H9 (cell line): ENCODE data around the gene ANTXR2. TPM values are rescaled to one million over a fixed set of nuclear protein-coding genes. Genes with fewer than 3 reads are reported as not detected.

ENCODE experiments used
- DNase-seq: peaks from one replicate; pipeline ENCODE4 v3.0.0-alpha.2; 2017
- H2AFZ ChIP-seq: one replicate; pipeline ENCODE4 v1.6.1; 2013; ENCODE audit warnings: mild to moderate bottlenecking, low read length, control low read depth, moderate library complexity
- H2AK5ac ChIP-seq: 2 replicates; pipeline ENCODE4 v1.6.1; 2013; ENCODE audit warnings: low read length, control low read depth, mixed read lengths; ENCODE audit not compliant: insufficient read length
- H2BK120ac ChIP-seq: one replicate; pipeline ENCODE4 v1.6.1; 2013; ENCODE audit warnings: low read depth, mild to moderate bottlenecking, low read length, control low read depth, inconsistent platforms; ENCODE audit not compliant: poor library complexity, severe bottlenecking
- H2BK12ac ChIP-seq: 2 replicates; pipeline ENCODE4 v1.6.1; 2013; ENCODE audit warnings: low read length, control low read depth, mixed read lengths, low read depth; ENCODE audit not compliant: insufficient read length
- H2BK15ac ChIP-seq: 2 replicates; pipeline ENCODE4 v1.6.1; 2013; ENCODE audit warnings: low read depth, low read length, control low read depth
- H2BK20ac ChIP-seq: one replicate; pipeline ENCODE4 v1.6.1; 2013; ENCODE audit warnings: low read depth, mild to moderate bottlenecking, low read length, control low read depth, inconsistent platforms; ENCODE audit not compliant: poor library complexity, severe bottlenecking
- H2BK5ac ChIP-seq: 2 replicates; pipeline ENCODE4 v1.6.1; 2013; ENCODE audit warnings: low read length, control low read depth, mixed read lengths; ENCODE audit not compliant: insufficient read length
- H3K14ac ChIP-seq: 2 replicates; pipeline ENCODE4 v1.6.1; 2013; ENCODE audit warnings: low read length, control low read depth; ENCODE audit not compliant: insufficient read depth
- H3K18ac ChIP-seq: 2 replicates; pipeline ENCODE4 v1.6.1; 2013; ENCODE audit warnings: low read depth, mild to moderate bottlenecking, mixed read lengths, low read length, control low read depth; ENCODE audit not compliant: insufficient read length
- H3K23ac ChIP-seq: 2 replicates; pipeline ENCODE4 v1.6.1; 2013; ENCODE audit warnings: low read length, control low read depth, mixed read lengths, low read depth; ENCODE audit not compliant: insufficient read length
- H3K23me2 ChIP-seq: 2 replicates; pipeline ENCODE4 v1.6.1; 2013; ENCODE audit warnings: low read depth, mild to moderate bottlenecking, mixed read lengths, low read length, control low read depth; ENCODE audit not compliant: insufficient read length, poor library complexity, severe bottlenecking
- H3K27ac ChIP-seq: 2 replicates; pipeline ENCODE4 v1.5.1; 2013; ENCODE audit warnings: low read length, control low read depth, mixed read lengths, low read depth; ENCODE audit not compliant: insufficient read length
- H3K27me3 ChIP-seq: 2 replicates; pipeline ENCODE4 v1.6.1; 2013; ENCODE audit warnings: low read length, control low read depth, inconsistent platforms; ENCODE audit not compliant: insufficient read depth
- H3K4ac ChIP-seq: 2 replicates; pipeline ENCODE4 v1.6.1; 2013; ENCODE audit warnings: low read depth, mild to moderate bottlenecking, control low read depth, inconsistent platforms, low read length, moderate library complexity
- H3K4me1 ChIP-seq: 2 replicates; pipeline ENCODE4 v1.6.1; 2013; ENCODE audit warnings: low read length, control low read depth, inconsistent platforms; ENCODE audit not compliant: insufficient read depth
- H3K4me2 ChIP-seq: 2 replicates; pipeline ENCODE4 v1.6.1; 2013; ENCODE audit warnings: low read length, control low read depth, mixed read lengths; ENCODE audit not compliant: insufficient read length, insufficient read depth
- H3K56ac ChIP-seq: 2 replicates; pipeline ENCODE4 v1.6.1; 2013; ENCODE audit warnings: low read depth, mild to moderate bottlenecking, mixed read lengths, low read length, control low read depth; ENCODE audit not compliant: insufficient read length
- H3K79me1 ChIP-seq: 2 replicates; pipeline ENCODE4 v1.6.1; 2013; ENCODE audit warnings: low read depth, mild to moderate bottlenecking, moderate library complexity, low read length, control low read depth, inconsistent platforms; ENCODE audit not compliant: insufficient read depth, poor library complexity, severe bottlenecking
- H3K79me2 ChIP-seq: 2 replicates; pipeline ENCODE4 v1.6.1; 2013; ENCODE audit warnings: low read length, control low read depth, inconsistent platforms; ENCODE audit not compliant: insufficient read depth
- H3K9ac ChIP-seq: 2 replicates; pipeline ENCODE4 v1.6.1; 2013; ENCODE audit warnings: low read length, control low read depth, mixed read lengths; ENCODE audit not compliant: insufficient read length; ENCODE audit errors: extremely low read depth
- H3K9me3 ChIP-seq: one replicate; pipeline ENCODE4 v1.6.1; 2013; ENCODE audit warnings: low read depth, low read length, inconsistent platforms; ENCODE audit not compliant: control insufficient read depth
- H3T11ph ChIP-seq: one replicate; pipeline ENCODE4 v1.6.1; 2013; ENCODE audit warnings: mild to moderate bottlenecking, low read length, control low read depth, inconsistent platforms
- H4K20me1 ChIP-seq: one replicate; pipeline ENCODE4 v1.6.1; 2013; ENCODE audit not compliant: control insufficient read depth, insufficient read length, insufficient read depth
- H4K5ac ChIP-seq: 2 replicates; pipeline ENCODE4 v1.6.1; 2013; ENCODE audit warnings: low read depth, mild to moderate bottlenecking, mixed read lengths, low read length, control low read depth; ENCODE audit not compliant: insufficient read length
- H4K8ac ChIP-seq: replicated peaks from 2 replicates; pipeline ENCODE4 v1.6.1; 2013; ENCODE audit warnings: low read length, control low read depth, mixed read lengths, low read depth; ENCODE audit not compliant: insufficient read length
- H4K91ac ChIP-seq: 2 replicates; pipeline ENCODE4 v1.6.1; 2013; ENCODE audit warnings: low read depth, mild to moderate bottlenecking, moderate library complexity, mixed read lengths, low read length, control low read depth; ENCODE audit not compliant: insufficient read length
- H3K27ac Mint-ChIP-seq, 3 experiments: 2 replicates in 2 of 3; 3 replicates in 1 of 3; pipeline ENCODE4 v1.8.0; 2020 to 2021; ENCODE audit warnings: mixed read lengths in 3 of 3, mild to moderate bottlenecking in 1 of 3, moderate library complexity in 1 of 3
- H3K27me3 Mint-ChIP-seq: 2 replicates; pipeline ENCODE4 v1.8.0; 2021; ENCODE audit warnings: low read depth, mild to moderate bottlenecking, moderate library complexity, mixed read lengths
- H3K36me3 Mint-ChIP-seq, 3 experiments: 2 replicates in 2 of 3; 3 replicates in 1 of 3; pipeline ENCODE4 v1.8.0; 2020 to 2021; ENCODE audit warnings: low read depth in 3 of 3, mixed read lengths in 3 of 3; ENCODE audit not compliant: insufficient read depth in 1 of 3
- H3K4me1 Mint-ChIP-seq, 2 experiments: 2 replicates each; pipeline ENCODE4 v1.8.0; 2020; ENCODE audit warnings: mixed read lengths in 2 of 2
- H3K4me3 Mint-ChIP-seq, 2 experiments: 2 replicates in 1 of 2; 3 replicates in 1 of 2; pipeline ENCODE4 v1.8.0; 2020 to 2021; ENCODE audit warnings: mild to moderate bottlenecking in 2 of 2, mixed read lengths in 2 of 2, moderate library complexity in 1 of 2
- H3K9me3 Mint-ChIP-seq, 2 experiments: 2 replicates in 1 of 2; 3 replicates in 1 of 2; pipeline ENCODE4 v1.8.0; 2020; ENCODE audit warnings: mild to moderate bottlenecking in 2 of 2, mixed read lengths in 2 of 2, moderate library complexity in 1 of 2
- WGBS: extraction: QIAGEN DNeasy Blood & Tissue Kit; methylation state at CpG from one replicate; pipeline ENCODE4 v1.1.7; 2013; ENCODE audit warnings: missing lambda C conversion rate, low lambda C conversion rate, mixed read lengths; ENCODE audit not compliant: insufficient read length; ENCODE audit errors: extremely low coverage; 5-methylcytosine and 5-hydroxymethylcytosine counted together
- total RNA-seq: library from RNA; stranded (reverse); gene quantifications from 2 replicates; pipeline ENCODE4 v1.2.1, GENCODE V29; 2021
- TF ChIP-seq, protein P1 (sequence below): fragments of 200-600 bp; sonication (generic); conservative IDR thresholded peaks from 3 replicates; pipeline ENCODE4 v1.8.0; 2021; ENCODE audit warnings: antibody characterized with exemption, mild to moderate bottlenecking

Gene ANTXR2
- total RNA-seq, 1 experiment from 2014 or later: 4.7 TPM

DNA sequence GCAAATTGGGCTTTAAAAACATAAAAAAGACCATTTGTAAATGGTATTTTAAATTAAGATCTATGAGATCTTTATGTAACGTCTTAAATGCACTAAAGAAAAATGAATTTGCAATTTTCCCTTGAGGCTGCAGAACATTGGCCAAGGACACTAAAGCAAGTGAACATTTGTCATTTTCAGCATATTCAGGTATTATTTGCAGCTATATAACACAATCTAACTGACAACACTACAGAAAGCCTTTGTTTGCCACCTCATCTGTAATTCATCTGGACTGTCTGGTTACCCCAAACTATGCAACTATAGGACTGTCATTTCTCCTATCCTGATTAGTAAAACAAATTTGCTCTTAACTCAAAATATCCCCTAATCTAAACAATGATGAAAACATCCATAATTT is 74.8 kb downstream of the ANTXR2 start:
- Histone ChIP-seq H2BK20ac (no peak overlapping the region), H3K79me2 (no peaks in the 10 kb centered on the region)

More for the DNA sequence above, 74.8 kb downstream of the ANTXR2 start:
- H3K9me3 Mint-ChIP-seq: peaks cover 0 to 4% of the 10 kb centered on the region in 2 experiments; a peak in 2 of 5 replicates
- Histone ChIP-seq H3K18ac (no peak overlapping the region), H3K27me3 (no peaks in the 10 kb centered on the region), H3K4ac (no peak overlapping the region), H4K91ac (no peak overlapping the region), H2AFZ (no peak overlapping the region), H3K79me1 (no peaks in the 10 kb centered on the region), H4K20me1 (no peaks in the 10 kb centered on the region), H3K4me1 (no peaks in the 10 kb centered on the region), H2BK120ac (no peak overlapping the region), H3K56ac (no peak overlapping the region), H2BK15ac (no peak overlapping the region), H3K4me2 (no peak overlapping the region), H4K8ac (no peak overlapping the region), H2BK12ac (no peak overlapping the region), H3K27ac (no peak overlapping the region), H3K9ac (no peak overlapping the region), H3K23me2 (no peaks in the 10 kb centered on the region), H3K14ac (no peak overlapping the region), H3K23ac (no peak overlapping the region), H3T11ph (no peak overlapping the region), H4K5ac (no peak overlapping the region), H2BK5ac (no peak overlapping the region), H3K9me3 (no peaks in the 10 kb centered on the region), H2AK5ac (no peak overlapping the region)
- no peaks in the 10 kb centered on the region for H3K27me3 Mint-ChIP-seq
- H3K27ac Mint-ChIP-seq: no peak overlapping the region
- peaks cover 0 to 5% of the 10 kb centered on the region in 2 experiments; a peak in 1 of 4 replicates for H3K4me1 Mint-ChIP-seq
- H3K4me3 Mint-ChIP-seq: no peak overlapping the region
- TF ChIP-seq, protein P1, sequence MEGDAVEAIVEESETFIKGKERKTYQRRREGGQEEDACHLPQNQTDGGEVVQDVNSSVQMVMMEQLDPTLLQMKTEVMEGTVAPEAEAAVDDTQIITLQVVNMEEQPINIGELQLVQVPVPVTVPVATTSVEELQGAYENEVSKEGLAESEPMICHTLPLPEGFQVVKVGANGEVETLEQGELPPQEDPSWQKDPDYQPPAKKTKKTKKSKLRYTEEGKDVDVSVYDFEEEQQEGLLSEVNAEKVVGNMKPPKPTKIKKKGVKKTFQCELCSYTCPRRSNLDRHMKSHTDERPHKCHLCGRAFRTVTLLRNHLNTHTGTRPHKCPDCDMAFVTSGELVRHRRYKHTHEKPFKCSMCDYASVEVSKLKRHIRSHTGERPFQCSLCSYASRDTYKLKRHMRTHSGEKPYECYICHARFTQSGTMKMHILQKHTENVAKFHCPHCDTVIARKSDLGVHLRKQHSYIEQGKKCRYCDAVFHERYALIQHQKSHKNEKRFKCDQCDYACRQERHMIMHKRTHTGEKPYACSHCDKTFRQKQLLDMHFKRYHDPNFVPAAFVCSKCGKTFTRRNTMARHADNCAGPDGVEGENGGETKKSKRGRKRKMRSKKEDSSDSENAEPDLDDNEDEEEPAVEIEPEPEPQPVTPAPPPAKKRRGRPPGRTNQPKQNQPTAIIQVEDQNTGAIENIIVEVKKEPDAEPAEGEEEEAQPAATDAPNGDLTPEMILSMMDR: no peak
- no peak for DNase-seq
- no CpG with 5 or more reads among the region's 1 CpG for WGBS
- H3K36me3 Mint-ChIP-seq: no peaks in the 10 kb centered on the region
